ENCODE results near the gene TBC1D5. TPM values are rescaled to one million over a fixed set of nuclear protein-coding genes. Genes with fewer than 3 reads are reported as not detected.
A peak's percentile ranks its signal among the peaks of the same experiment; 100 is the strongest.
"Not testable (repeated sequence)": the region's sequence is repeated elsewhere in the genome, so short reads cannot be mapped to it uniquely, and the experiment has no call there.

Gene TBC1D5
- polyA plus RNA-seq, 6 donors from 2014 or later = 54.7 to 83.0 (median 73.6) TPM

DNA sequence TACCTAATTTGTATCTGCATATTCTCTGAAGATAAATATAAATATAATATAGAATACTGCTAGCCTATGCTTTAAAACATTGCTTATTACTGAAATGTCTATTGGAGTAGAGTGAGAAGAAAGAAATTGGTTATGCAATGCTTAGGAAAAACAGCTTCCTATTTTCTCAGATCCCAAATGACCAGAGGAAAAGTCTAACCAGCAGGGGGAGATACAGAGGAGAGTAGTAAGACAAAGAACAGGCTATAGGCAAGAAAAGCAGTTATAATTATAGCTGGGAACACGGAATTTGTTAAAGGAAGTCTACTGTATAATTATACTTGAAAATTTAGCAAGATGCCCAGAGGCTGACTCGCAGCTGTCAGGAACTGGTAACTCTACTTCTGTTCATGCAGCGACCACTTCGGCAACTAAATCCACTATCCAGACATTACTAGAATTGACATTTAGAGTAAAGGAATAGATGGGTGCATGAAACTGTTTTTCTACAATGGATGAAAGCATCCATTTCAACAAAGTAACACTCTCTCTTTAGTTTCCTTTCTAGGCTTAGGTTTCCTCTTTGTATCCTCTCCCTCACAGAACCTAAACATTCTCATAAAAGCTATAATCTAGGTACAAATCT lies 97.2 kb downstream of the TBC1D5 start:
- DNase-seq (peak; percentile 24), ATAC-seq (ENCODE audit: low read depth in 2 of 2) (no peak)
- Mint-ChIP-seq H3K27me3 (no peaks in the 10 kb centered on the region), H3K9me3 (peaks cover 0 to 10% (median 4%) of the 10 kb centered on the region in 7 donors), H3K27ac (no peak overlapping the region), H3K36me3 (no peaks in the 10 kb centered on the region), H3K4me1 (peaks cover 3 to 9% (median 6%) of the 10 kb centered on the region in 3 donors), H3K4me3 (no peak overlapping the region)

DNA sequence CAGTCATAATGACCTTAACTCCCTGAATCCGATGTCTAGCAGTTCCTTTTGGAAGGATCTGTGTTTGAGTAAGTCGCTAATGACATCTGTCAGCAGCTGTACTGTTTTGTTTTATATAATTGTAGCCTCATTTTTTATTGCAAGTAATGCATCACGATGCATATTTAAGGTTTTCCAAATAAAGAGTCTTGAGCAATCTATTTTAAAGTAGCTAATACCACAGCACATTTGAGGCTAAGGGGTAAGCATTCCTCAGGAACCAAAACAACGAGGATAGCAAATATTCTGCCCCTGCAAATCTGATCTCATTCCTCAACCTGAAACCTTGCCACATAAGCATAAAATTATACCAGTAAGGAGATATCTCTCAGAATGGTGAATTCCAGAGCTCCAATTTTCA lies 98.7 kb downstream of the TBC1D5 start:
- H3K4me3 Mint-ChIP-seq = no peak overlapping the region
- peaks cover 0 to 1% (median 0%) of the 10 kb centered on the region in 7 donors for H3K9me3 Mint-ChIP-seq
- DNase-seq (no peak), ATAC-seq (ENCODE audit: low read depth in 2 of 2) (no peak)
- H3K27me3 Mint-ChIP-seq = no peaks in the 10 kb centered on the region
- peaks cover 0 to 15% (median 6%) of the 10 kb centered on the region in 3 donors for H3K4me1 Mint-ChIP-seq
- H3K36me3 Mint-ChIP-seq = no peaks in the 10 kb centered on the region
- H3K27ac Mint-ChIP-seq = no peak overlapping the region

DNA sequence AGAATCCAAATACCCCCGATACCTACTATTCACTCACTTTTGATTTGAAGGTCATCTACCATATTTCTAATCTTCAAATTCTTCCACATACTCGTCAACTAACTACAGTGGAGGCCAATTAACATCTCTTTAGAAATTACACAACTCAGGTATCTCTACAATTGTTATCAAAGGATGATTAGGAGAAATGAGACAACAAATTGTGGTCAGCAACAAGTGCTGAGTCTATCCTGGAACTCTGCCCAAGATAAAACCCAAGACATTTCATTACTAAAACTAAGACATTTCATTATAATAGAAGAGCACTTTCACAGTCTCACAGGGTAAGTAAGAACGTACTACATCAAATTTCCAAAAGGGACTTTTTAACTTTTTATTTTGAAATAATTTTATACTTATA lies 100.0 kb downstream of the TBC1D5 start:
- ATAC-seq (ENCODE audit: low read depth in 2 of 2) (no peak), DNase-seq (no peak)
- H3K27me3 Mint-ChIP-seq = no peaks in the 10 kb centered on the region
- no peaks in the 10 kb centered on the region for H3K9me3 Mint-ChIP-seq
- peaks cover 0 to 4% of the 10 kb centered on the region in 2 donors for H3K36me3 Mint-ChIP-seq
- no peak overlapping the region for H3K27ac Mint-ChIP-seq
- no peak overlapping the region for H3K4me3 Mint-ChIP-seq
- H3K4me1 Mint-ChIP-seq = peaks cover 0 to 15% (median 6%) of the 10 kb centered on the region in 3 donors

DNA sequence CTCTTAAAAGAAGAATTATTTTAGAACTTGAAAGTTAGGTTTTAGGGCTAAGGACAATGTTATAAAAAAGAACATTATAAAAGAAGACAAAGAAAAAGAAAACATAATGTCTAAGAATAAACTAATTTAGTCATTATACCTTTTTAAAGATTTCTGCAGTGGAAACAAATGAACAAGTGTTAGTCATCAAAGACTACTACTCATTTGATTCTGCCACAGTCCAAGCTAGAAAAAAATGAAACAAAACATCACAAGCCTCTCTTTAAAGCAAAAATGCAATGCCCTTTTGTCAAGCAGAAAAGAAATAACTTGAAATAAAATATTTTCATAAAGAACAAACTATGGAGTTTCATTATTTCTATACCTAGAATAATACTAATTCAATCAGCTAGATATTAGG lies 102.0 kb downstream of the TBC1D5 start:
- H3K27me3 Mint-ChIP-seq = no peaks in the 10 kb centered on the region
- H3K4me1 Mint-ChIP-seq = peaks cover 0 to 19% (median 12%) of the 10 kb centered on the region in 3 donors
- H3K36me3 Mint-ChIP-seq = peaks cover 0 to 7% of the 10 kb centered on the region in 2 donors
- no peak overlapping the region for H3K27ac Mint-ChIP-seq
- DNase-seq = no peak
- H3K9me3 Mint-ChIP-seq = no peaks in the 10 kb centered on the region
- H3K4me3 Mint-ChIP-seq = no peak overlapping the region
- no peak for ATAC-seq (ENCODE audit: low read depth in 2 of 2)

DNA sequence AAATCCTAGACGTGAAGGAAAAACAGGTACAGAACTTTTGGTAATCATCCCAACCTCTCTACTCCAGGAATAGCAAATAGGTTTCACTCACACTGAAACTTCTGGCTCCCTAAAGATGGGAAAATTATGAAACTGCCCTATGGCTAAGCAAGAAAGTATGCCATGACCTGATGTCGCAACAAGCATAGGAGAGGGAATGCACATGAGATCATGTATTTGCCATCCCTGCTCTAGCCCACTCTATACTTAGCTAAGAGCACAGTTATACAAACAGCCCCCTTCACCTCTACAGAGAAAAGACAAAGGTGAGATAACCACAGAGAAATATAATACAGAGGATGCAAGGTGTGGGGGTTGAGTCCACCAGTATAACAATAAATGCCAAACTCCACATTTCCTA lies 102.7 kb downstream of the TBC1D5 start:
- ATAC-seq (ENCODE audit: low read depth in 2 of 2) (no peak), DNase-seq (no peak)
- Mint-ChIP-seq H3K27me3 (no peaks in the 10 kb centered on the region), H3K9me3 (no peaks in the 10 kb centered on the region), H3K36me3 (peaks cover under 1 to 8% of the 10 kb centered on the region in 2 donors), H3K4me3 (no peak overlapping the region), H3K4me1 (peaks cover 4 to 25% (median 15%) of the 10 kb centered on the region in 3 donors), H3K27ac (peak overlapping the region in 1 of 6 donors; percentile 28)

DNA sequence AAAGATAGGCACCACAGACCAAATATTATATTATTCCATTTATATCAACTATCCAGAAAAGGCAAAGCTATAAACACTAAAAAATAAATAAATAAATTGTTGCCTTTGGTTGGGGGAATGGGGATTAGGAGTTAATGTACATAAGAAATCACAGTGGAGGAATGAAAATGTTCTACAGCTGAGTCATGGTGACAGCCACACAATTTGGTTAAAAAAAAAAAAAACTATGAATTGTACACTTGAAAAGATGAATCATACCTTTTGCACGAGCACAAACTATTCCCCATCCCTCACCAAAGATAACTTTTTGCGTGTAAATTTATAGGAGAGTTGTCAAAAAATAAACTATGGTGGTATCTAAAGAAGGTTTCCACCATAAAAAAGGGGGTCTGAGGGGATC lies 103.2 kb downstream of the TBC1D5 start:
- Mint-ChIP-seq H3K27ac (no peak overlapping the region), H3K9me3 (peaks cover 0 to 1% (median 0%) of the 10 kb centered on the region in 7 donors), H3K36me3 (peaks cover 5 to 10% of the 10 kb centered on the region in 2 donors), H3K27me3 (no peaks in the 10 kb centered on the region), H3K4me1 (peaks cover 6 to 25% (median 15%) of the 10 kb centered on the region in 3 donors), H3K4me3 (no peak overlapping the region)
- ATAC-seq (ENCODE audit: low read depth in 2 of 2) (no peak), DNase-seq (no peak)

DNA sequence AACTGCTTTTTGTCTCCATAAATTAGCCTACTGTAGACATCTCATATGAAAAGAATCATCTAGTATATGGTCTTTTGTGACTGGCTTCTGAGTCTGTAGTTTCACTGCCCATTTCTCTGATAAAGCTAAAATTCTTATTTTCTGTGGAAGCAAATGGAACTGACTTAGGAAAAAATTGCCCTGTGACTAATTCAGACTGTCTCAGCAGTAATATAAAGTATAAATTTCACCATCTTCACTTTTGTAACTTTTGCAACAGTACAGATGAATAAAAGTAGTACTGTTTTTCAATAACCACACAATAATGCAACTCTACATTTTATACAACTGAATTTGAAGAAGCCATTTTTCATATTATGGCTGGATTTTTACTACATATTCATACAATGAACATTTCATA lies 104.1 kb downstream of the TBC1D5 start:
- peaks cover 0 to 3% (median 0%) of the 10 kb centered on the region in 7 donors for H3K9me3 Mint-ChIP-seq
- peaks cover 9 to 13% of the 10 kb centered on the region in 2 donors for H3K36me3 Mint-ChIP-seq
- no peak for ATAC-seq (ENCODE audit: low read depth in 2 of 2)
- no peak for DNase-seq
- no peak overlapping the region for H3K4me3 Mint-ChIP-seq
- no peaks in the 10 kb centered on the region for H3K27me3 Mint-ChIP-seq
- H3K27ac Mint-ChIP-seq = no peak overlapping the region
- H3K4me1 Mint-ChIP-seq = peaks cover 8 to 25% (median 15%) of the 10 kb centered on the region in 3 donors

DNA sequence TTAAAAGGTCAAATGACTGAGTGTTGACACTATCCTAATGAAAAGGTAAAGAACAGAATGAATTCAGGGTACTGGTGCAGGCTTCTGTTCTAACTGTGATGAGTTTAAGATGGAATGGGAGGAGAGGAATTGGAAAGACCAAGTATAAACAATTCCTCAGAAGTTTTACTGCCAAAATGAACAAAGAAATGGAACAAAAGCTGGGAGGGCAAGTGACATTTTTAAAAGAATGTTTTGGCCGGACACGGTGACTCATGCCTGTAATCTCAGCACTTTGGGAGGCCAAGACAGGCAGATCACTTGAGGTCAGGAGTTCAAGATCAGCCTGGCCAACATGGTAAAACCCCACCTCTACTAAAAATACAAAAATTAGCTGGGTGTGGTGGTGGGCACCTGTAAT lies 106.8 kb downstream of the TBC1D5 start:
- peak overlapping the region in 1 of 6 donors; percentile 76 for H3K27ac Mint-ChIP-seq
- not testable (repeated sequence) for H3K4me3 Mint-ChIP-seq

DNA sequence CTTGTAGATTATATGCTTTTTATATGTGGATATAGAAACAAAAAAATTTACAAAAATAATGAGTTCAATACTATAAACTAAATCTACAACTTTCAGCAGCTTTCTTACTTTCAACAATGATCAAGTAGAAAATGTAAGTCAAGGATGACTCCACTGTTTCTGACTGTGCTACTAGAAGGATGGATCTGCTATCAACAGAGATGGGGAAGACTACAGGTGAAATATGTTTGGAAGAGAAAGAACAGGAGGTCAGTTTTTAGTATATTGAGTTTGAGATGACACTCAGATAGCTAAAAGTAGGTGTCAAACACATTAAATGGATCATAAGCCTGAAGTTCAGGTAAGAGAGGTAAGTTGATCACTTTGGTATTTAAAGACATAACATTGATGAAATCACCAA lies 107.5 kb downstream of the TBC1D5 start:
- H3K4me1 Mint-ChIP-seq = peaks cover 18 to 27% (median 21%) of the 10 kb centered on the region in 3 donors
- DNase-seq = no peak
- H3K9me3 Mint-ChIP-seq = peaks cover 0 to 3% (median 0%) of the 10 kb centered on the region in 7 donors
- H3K4me3 Mint-ChIP-seq = no peak overlapping the region
- H3K27me3 Mint-ChIP-seq = no peaks in the 10 kb centered on the region
- ATAC-seq (ENCODE audit: low read depth in 2 of 2) = no peak
- peak overlapping the region in 2 of 6 donors; percentile 55 to 64 for H3K27ac Mint-ChIP-seq
- H3K36me3 Mint-ChIP-seq = peaks cover 9 to 13% of the 10 kb centered on the region in 2 donors

More for the DNA sequence above, 106.8 kb downstream of the TBC1D5 start:
- not testable (repeated sequence) for DNase-seq; ATAC-seq (ENCODE audit: low read depth in 2 of 2); H3K9me3 Mint-ChIP-seq; H3K27me3 Mint-ChIP-seq
- Mint-ChIP-seq H3K36me3 (peaks cover 9 to 13% of the 10 kb centered on the region in 2 donors), H3K4me1 (peaks cover 14 to 27% (median 17%) of the 10 kb centered on the region in 3 donors)

DNA sequence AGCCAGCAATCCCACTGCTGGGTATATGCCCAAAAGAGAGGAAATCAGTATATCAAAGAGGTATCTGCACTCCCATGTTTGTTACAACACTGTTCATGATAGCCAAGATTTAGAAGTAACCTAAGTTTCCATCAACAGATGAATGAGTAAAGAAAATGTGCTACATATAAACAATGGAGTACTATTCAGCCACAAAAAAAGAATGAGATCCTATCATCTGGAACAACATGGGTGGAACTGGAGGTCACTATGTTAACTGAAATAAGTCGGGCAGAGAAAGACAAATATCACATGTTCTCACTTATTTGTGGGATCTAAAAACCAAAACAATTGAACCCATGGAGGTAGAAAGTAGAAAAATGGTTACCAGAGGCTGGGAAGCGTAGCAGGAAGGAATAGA lies 108.2 kb downstream of the TBC1D5 start:
- Mint-ChIP-seq H3K27me3 (no peaks in the 10 kb centered on the region), H3K36me3 (peaks cover 9 to 13% of the 10 kb centered on the region in 2 donors), H3K4me1 (peaks cover 18 to 21% (median 21%) of the 10 kb centered on the region in 3 donors), H3K4me3 (peak overlapping the region in 1 of 8 donors; percentile 59), H3K9me3 (peaks cover 0 to 3% (median 0%) of the 10 kb centered on the region in 7 donors), H3K27ac (peak overlapping the region in 1 of 6 donors; percentile 69)
- ATAC-seq (ENCODE audit: low read depth in 2 of 2) (no peak), DNase-seq (no peak)

DNA sequence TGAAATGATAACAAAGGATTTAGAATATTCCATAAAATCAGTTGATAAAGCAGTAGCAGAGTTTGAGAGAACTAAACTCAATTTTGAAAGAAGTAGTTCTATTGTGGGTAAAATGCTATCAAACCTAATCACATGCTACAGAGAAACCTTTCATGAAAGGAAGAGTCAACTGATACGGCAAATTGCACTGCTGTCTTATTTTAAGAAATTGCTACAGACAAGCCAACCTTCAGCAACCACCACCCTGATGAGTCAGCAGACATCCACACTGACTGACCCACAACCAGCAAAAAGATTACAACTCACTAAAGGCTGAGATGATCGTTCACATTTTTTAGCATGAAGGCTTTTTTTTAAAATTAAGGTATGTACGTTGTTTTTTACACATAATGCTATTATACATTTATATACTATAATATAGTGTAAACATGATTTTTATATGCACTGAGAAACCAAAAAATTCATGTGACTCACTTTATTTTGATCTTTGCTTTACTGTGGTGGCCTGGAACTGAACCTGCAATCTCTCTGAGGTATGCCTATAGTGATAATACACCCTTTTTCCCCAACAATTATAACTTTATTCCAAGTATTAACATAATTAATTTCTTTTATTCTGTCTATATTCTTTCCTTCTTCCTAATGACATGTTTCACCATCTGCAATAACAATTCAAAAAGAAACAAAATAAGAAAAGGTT lies 109.9 kb downstream of the TBC1D5 start:
- ATAC-seq (ENCODE audit: low read depth in 2 of 2) (no peak), DNase-seq (no peak)
- Mint-ChIP-seq H3K36me3 (peaks cover 9% of the 10 kb centered on the region in 2 donors), H3K27ac (no peak overlapping the region), H3K4me1 (peaks cover 18 to 25% (median 21%) of the 10 kb centered on the region in 3 donors), H3K27me3 (no peaks in the 10 kb centered on the region), H3K4me3 (no peak overlapping the region), H3K9me3 (peaks cover 0 to 3% (median 0%) of the 10 kb centered on the region in 7 donors)

DNA sequence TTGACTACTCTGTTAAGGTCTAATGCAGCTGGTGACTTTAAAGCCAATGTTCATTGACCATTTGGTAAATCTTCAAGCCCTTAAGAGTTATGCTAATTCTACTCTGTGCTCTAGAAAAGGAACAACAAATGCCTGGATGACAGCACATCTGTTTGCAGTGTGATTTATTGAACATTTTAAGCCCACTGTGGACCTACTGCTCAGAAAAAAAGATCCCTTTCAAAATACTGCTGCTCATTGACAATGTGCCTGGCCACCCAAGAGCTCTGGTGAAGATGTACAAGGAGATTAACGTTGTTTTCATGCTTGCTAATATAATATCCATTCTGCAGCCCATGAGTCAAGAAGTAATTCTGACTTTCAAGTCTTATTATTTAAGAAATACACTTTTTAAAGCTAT lies 110.8 kb downstream of the TBC1D5 start:
- Mint-ChIP-seq H3K9me3 (peaks cover 0 to 3% (median 0%) of the 10 kb centered on the region in 7 donors), H3K4me3 (no peak overlapping the region), H3K27me3 (no peaks in the 10 kb centered on the region), H3K36me3 (peaks cover 9% of the 10 kb centered on the region in 2 donors), H3K27ac (peak overlapping the region in 1 of 6 donors; percentile 41), H3K4me1 (peaks cover 24 to 33% (median 30%) of the 10 kb centered on the region in 3 donors)
- no peak for DNase-seq
- no peak for ATAC-seq (ENCODE audit: low read depth in 2 of 2)

DNA sequence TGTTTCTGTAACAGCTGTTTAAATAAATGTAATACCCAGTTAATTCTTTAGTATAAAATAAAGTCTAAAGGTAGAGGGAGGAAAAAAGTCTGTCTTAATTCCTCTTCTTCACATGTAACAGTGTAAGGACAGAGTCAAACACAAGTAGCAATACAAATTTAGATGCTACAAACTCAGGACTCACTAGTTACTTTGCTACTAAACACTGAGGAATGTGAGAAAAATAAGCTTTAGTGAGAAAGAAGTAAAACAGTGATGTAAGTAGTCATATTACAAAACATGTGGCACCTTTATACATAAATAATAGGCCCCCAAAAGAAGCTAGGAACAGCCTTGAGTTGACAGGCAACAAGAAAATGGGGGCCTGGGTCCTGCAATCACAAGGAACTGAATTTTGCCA lies 113.0 kb downstream of the TBC1D5 start:
- peak overlapping the region in 1 of 6 donors; percentile 24 for H3K27ac Mint-ChIP-seq
- H3K4me1 Mint-ChIP-seq = peaks cover 23 to 28% (median 25%) of the 10 kb centered on the region in 3 donors
- H3K9me3 Mint-ChIP-seq = peaks cover 0 to 3% (median 0%) of the 10 kb centered on the region in 7 donors
- H3K36me3 Mint-ChIP-seq = peaks cover 4 to 5% of the 10 kb centered on the region in 2 donors
- ATAC-seq (ENCODE audit: low read depth in 2 of 2) = no peak
- peak overlapping the region in 1 of 8 donors; percentile 20 for H3K4me3 Mint-ChIP-seq
- DNase-seq = no peak
- H3K27me3 Mint-ChIP-seq = no peaks in the 10 kb centered on the region

DNA sequence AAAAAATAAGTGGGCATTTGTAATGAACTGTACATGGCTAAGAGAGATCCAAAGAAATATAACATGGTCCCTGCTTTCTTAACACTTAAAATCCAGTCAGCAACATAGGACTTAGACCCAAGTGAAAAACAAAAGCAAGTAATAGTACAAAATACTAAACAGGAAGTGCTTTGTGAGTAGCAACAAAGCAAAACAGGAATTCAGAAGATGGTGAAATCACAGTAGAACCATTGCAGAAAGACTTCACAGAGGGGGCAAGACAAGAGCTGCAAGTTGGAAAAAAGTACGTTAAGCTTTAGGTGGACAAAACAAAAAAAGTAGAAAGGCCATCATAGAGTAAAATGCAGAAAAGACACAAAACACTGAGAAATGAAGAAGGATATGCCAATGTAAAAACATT lies 116.0 kb downstream of the TBC1D5 start:
- Mint-ChIP-seq H3K4me3 (no peak overlapping the region), H3K36me3 (peaks cover 6 to 19% of the 10 kb centered on the region in 2 donors), H3K9me3 (no peaks in the 10 kb centered on the region), H3K27ac (peak overlapping the region in 1 of 6 donors; percentile 1), H3K27me3 (no peaks in the 10 kb centered on the region), H3K4me1 (peaks cover 14 to 26% (median 25%) of the 10 kb centered on the region in 3 donors)
- no peak for ATAC-seq (ENCODE audit: low read depth in 2 of 2)
- no peak for DNase-seq

Measured in naive B cell (primary cell).